ENCODE measurements around the gene IRAK1BP1. TPM values are rescaled to one million over a fixed set of nuclear protein-coding genes. Genes with fewer than 3 reads are reported as not detected.

IRAK1BP1 gene
- polyA plus RNA-seq, 2 of the 4 experiments (the other 2 are of a cell fraction) = 0.92 to 2.6 TPM

DNA sequence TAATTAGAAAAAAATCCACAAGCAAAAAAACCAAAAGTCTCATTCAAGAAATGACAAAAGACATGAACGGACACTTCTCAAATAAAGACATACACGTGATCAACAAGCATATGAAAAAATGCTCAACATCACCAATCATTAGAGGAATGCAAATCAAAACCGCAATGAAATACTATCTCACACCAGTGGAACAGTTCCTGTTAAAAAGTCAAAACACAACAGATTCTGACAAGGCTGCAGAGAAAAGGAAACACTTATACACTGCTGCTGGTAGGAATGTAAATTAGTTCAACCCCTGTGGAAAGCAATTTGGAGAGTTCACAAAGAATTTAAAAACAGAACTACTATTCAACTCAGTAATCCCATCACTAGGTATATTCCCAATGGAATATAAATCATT, 58.0 kb downstream of the IRAK1BP1 start:
- no peak for TF ChIP-seq MAZ (IDR thresholded peaks at IDR 0.05; ENCODE audit: borderline replicate concordance, low read depth, low read length)
- TF ChIP-seq HEYL (CRISPR knock-in tag; IDR thresholded peaks at IDR 0.05) = no peak
- no peak for TF ChIP-seq MYC (IDR thresholded peaks at IDR 0.05; ENCODE audit: borderline replicate concordance, low read length)
- no peak for TF ChIP-seq ZFP36 (IDR thresholded peaks at IDR 0.05; ENCODE audit: borderline replicate concordance, partially characterized antibody)
- TF ChIP-seq, protein P1, sequence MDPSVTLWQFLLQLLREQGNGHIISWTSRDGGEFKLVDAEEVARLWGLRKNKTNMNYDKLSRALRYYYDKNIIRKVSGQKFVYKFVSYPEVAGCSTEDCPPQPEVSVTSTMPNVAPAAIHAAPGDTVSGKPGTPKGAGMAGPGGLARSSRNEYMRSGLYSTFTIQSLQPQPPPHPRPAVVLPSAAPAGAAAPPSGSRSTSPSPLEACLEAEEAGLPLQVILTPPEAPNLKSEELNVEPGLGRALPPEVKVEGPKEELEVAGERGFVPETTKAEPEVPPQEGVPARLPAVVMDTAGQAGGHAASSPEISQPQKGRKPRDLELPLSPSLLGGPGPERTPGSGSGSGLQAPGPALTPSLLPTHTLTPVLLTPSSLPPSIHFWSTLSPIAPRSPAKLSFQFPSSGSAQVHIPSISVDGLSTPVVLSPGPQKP (IDR thresholded peaks at IDR 0.05; ENCODE audit: low read depth, low read length) = no peak
- ChIA-PET POLR2A (no interaction called here), CTCF (no interaction called here)
- Histone ChIP-seq H3K4me2 (no peak overlapping the region), H3K4me1 (no peaks in the 10 kb centered on the region), H3K27ac (no peak overlapping the region), H3K9me3 (no peaks in the 10 kb centered on the region), H3K4me3 (no peak overlapping the region)
- DNase-seq (ENCODE audit: low read depth in 1 of 2, low spot score in 1 of 2) (no peak), ATAC-seq (no peak), FAIRE-seq (no peak)
- 58% methylated on average over 3 of the region's 3 CpGs for WGBS (ENCODE audit: missing lambda C conversion rate)

DNA sequence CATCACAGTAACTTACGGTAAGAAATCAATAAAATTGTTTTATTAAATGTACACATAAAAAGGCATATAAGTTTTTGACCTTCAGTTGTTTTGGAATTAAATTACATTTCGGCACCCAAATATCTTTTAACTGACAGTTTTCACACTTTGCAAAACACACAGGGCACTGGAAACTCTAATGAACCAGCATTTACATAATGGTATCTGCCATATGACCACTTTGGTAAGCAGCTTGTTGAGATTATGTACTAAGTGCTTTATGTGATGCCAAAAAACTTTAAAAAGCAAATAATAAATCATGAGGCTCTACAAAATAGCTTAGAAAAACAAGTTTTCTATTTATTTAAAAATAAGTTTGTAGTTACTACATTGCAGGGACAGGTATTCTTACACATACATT, 68.2 kb downstream of the IRAK1BP1 start:
- Histone ChIP-seq H3K9me3 (no peaks in the 10 kb centered on the region), H3K4me3 (no peak overlapping the region), H3K27ac (no peak overlapping the region), H3K4me1 (no peaks in the 10 kb centered on the region), H3K4me2 (no peak overlapping the region)
- DNase-seq (ENCODE audit: low read depth in 1 of 2, low spot score in 1 of 2) (no peak), FAIRE-seq (no peak), ATAC-seq (no peak)
- ChIA-PET POLR2A (no interaction called here), CTCF (no interaction called here)
- 94% methylated on average over 2 of the region's 2 CpGs for WGBS (ENCODE audit: missing lambda C conversion rate)
- TF ChIP-seq BHLHE40 (IDR thresholded peaks at IDR 0.05; ENCODE audit: low read depth, low read length) = no peak
- TF ChIP-seq, protein P1 (IDR thresholded peaks at IDR 0.05; ENCODE audit: low read depth, low read length) = no peak
- TF ChIP-seq CBX8 (IDR thresholded peaks at IDR 0.05) = no peak
- no peak for TF ChIP-seq CEBPB (IDR thresholded peaks at IDR 0.05)
- TF ChIP-seq FOXS1 (CRISPR knock-in tag; IDR thresholded peaks at IDR 0.05) = no peak
- TF ChIP-seq EP300 (IDR thresholded peaks at IDR 0.05) = no peak
- no peak for TF ChIP-seq HOXB5 (CRISPR knock-in tag; IDR thresholded peaks at IDR 0.05)
- TF ChIP-seq ATOH8 (CRISPR knock-in tag; IDR thresholded peaks at IDR 0.05; ENCODE audit: low read depth) = no peak
- TF ChIP-seq NR3C1 (IDR thresholded peaks at IDR 0.05) = no peak
- no peak for TF ChIP-seq CHD4 (IDR thresholded peaks at IDR 0.05; ENCODE audit: borderline replicate concordance)
- TF ChIP-seq NFE2L2 (conservative IDR thresholded peaks at IDR 0.05; ENCODE audit: low read length) = no peak
- no peak for TF ChIP-seq KDM5A (IDR thresholded peaks at IDR 0.05)

GRCh38 chr6:78936515-78936914, 69.2 kb downstream of the IRAK1BP1 start:
- TF ChIP-seq RNF2 (IDR thresholded peaks at IDR 0.05; ENCODE audit: borderline replicate concordance, low read depth) = no peak
- TF ChIP-seq, protein P2, sequence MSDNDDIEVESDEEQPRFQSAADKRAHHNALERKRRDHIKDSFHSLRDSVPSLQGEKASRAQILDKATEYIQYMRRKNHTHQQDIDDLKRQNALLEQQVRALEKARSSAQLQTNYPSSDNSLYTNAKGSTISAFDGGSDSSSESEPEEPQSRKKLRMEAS (IDR thresholded peaks at IDR 0.05) = no peak
- TF ChIP-seq FOSL2 (IDR thresholded peaks at IDR 0.05) = no peak
- TF ChIP-seq FOSL2 (CRISPR knock-in tag; IDR thresholded peaks at IDR 0.05) = no peak
- no peak for TF ChIP-seq MAZ (IDR thresholded peaks at IDR 0.05; ENCODE audit: borderline replicate concordance, low read depth, low read length)
- no peak for TF ChIP-seq USF2 (IDR thresholded peaks at IDR 0.05)
- TF ChIP-seq POLR2A (IDR thresholded peaks at IDR 0.05; ENCODE audit: low read length) = no peak
- TF ChIP-seq ZFP36 (IDR thresholded peaks at IDR 0.05; ENCODE audit: borderline replicate concordance, partially characterized antibody) = no peak
- no peak for TF ChIP-seq RCOR1 (IDR thresholded peaks at IDR 0.05; ENCODE audit: low read depth, low read length)
- no peak for TF ChIP-seq TP53 (CRISPR knock-in tag; IDR thresholded peaks at IDR 0.05)
- no peak for TF ChIP-seq POLR2AphosphoS2 (conservative IDR thresholded peaks at IDR 0.05; ENCODE audit: low read length)
- Histone ChIP-seq H3K9me3 (no peaks in the 10 kb centered on the region), H3K4me3 (no peak overlapping the region), H3K4me1 (no peaks in the 10 kb centered on the region), H3K4me2 (no peak overlapping the region), H3K27ac (no peak overlapping the region)
- WGBS (ENCODE audit: missing lambda C conversion rate) = 98% methylated on average over 2 of the region's 2 CpGs
- ATAC-seq = no peak
- POLR2A ChIA-PET = no interaction called here
- no peak for FAIRE-seq
- DNase-seq (ENCODE audit: low read depth in 1 of 2, low spot score in 1 of 2) = no peak
- CTCF ChIA-PET = no interaction called here
